Testis (tissue), 2 donors: ENCODE measurements around the gene FHOD1.

Experiments used
- POLR2A ChIP-seq: fragments of 450-650 bp; IDR thresholded peaks from one replicate; pipeline ENCODE4 v1.6.1; 2017; ENCODE audit warnings: antibody characterized with exemption, mild to moderate bottlenecking, moderate library complexity
- TF ChIP-seq, protein P1 (sequence below), 3 experiments: fragments of 450-650 bp in 2 of 3; fragments of 200-600 bp in 1 of 3; sonication (generic) in 1 of 3; IDR thresholded peaks; one replicate each; pipeline ENCODE4 v1.5.1; 2016 to 2019; ENCODE audit warnings: antibody characterized with exemption in 3 of 3, mild to moderate bottlenecking in 2 of 3, moderate library complexity in 1 of 3

DNA sequence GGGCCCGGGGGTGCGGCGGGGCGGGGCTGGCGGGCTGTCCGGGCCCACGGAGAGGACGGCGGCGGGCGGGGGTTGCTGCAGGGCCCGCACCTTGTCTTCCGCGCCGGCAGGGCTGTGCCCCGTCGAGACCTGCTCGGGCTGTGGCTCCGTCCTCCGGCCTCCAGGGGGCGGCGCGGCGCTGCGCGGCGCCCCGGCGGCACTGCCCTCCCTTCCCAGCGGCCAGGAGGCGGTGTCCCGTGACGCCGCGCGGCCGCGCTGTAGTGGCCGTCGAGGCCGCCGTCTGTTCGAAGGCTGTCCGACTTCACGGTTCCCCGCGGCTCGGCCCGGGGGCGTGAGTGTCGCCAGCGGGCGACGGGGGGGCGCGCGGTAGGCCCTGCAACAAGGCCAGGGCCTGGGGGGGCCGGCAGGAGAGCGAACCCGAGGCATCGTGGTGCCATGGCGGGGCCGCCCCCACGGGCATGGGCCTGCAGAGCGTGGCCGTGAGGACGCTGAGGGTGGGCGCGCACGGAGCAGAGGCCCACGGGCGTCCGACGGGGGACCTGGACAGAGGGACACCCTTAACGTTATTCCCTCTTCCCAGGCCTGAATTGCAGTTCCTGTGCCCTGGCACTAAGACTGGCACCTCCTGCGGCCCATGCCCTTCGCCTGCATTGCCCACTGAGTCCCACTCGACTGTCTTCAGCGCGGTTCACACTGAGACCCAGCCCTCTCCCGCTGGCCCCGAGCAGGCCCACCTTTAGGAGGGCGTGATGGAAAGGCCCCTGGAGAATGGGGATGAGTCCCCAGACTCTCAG, 32.2 kb upstream of the FHOD1 start, which contains the start of gene PLEKHG4:
- TF ChIP-seq, protein P1, sequence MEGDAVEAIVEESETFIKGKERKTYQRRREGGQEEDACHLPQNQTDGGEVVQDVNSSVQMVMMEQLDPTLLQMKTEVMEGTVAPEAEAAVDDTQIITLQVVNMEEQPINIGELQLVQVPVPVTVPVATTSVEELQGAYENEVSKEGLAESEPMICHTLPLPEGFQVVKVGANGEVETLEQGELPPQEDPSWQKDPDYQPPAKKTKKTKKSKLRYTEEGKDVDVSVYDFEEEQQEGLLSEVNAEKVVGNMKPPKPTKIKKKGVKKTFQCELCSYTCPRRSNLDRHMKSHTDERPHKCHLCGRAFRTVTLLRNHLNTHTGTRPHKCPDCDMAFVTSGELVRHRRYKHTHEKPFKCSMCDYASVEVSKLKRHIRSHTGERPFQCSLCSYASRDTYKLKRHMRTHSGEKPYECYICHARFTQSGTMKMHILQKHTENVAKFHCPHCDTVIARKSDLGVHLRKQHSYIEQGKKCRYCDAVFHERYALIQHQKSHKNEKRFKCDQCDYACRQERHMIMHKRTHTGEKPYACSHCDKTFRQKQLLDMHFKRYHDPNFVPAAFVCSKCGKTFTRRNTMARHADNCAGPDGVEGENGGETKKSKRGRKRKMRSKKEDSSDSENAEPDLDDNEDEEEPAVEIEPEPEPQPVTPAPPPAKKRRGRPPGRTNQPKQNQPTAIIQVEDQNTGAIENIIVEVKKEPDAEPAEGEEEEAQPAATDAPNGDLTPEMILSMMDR (IDR thresholded peaks at IDR 0.05), result peak; percentile 54 to 87 (median 70)
- no peak for TF ChIP-seq POLR2A
